HG02610 (cell line): ENCODE measurements around the gene EPHA2.

Source experiments
- ATAC-seq: cut with Tn5 transposase; IDR thresholded peaks from one replicate; pipeline ENCODE4 v1.9.1; 2021; ENCODE audit warnings: mild to moderate bottlenecking, moderate library complexity; ENCODE audit not compliant: unreplicated experiment

The EPHA2 gene

GRCh38 chr1:16184557-16185303 is 28.9 kb upstream of the EPHA2 start:
- no peak for ATAC-seq

GRCh38 chr1:16183765-16184556 is 28.1 kb upstream of the EPHA2 start:
- ATAC-seq: no peak

GRCh38 chr1:16183179-16183578 is 27.3 kb upstream of the EPHA2 start:
- no peak for ATAC-seq

- ATAC-seq: no peak
Measured at GRCh38 chr1:16181887-16182719, 26.2 kb upstream of the EPHA2 start.

GRCh38 chr1:16180291-16180824 is 24.5 kb upstream of the EPHA2 start:
- no peak for ATAC-seq

- ATAC-seq: no peak
Measured at GRCh38 chr1:16178596-16179497, 23.0 kb upstream of the EPHA2 start.

- no peak for ATAC-seq
Measured at GRCh38 chr1:16177306-16177705, 21.4 kb upstream of the EPHA2 start.

GRCh38 chr1:16176653-16177052 is 20.8 kb upstream of the EPHA2 start:
- no peak for ATAC-seq

- ATAC-seq: no peak
Measured at GRCh38 chr1:16175610-16176553, 20.0 kb upstream of the EPHA2 start.

GRCh38 chr1:16174886-16175598 is 19.2 kb upstream of the EPHA2 start:
- no peak for ATAC-seq

GRCh38 chr1:16174261-16174868 is 18.5 kb upstream of the EPHA2 start:
- ATAC-seq: no peak

- ATAC-seq: no peak
Measured at GRCh38 chr1:16173447-16174260, 17.8 kb upstream of the EPHA2 start.

- no peak for ATAC-seq
Measured at GRCh38 chr1:16172964-16173446, 17.1 kb upstream of the EPHA2 start.

- ATAC-seq: no peak
Measured at GRCh38 chr1:16172218-16172830, 16.5 kb upstream of the EPHA2 start.

GRCh38 chr1:16171314-16172151 is 15.7 kb upstream of the EPHA2 start:
- no peak for ATAC-seq

GRCh38 chr1:16170283-16170673 is 14.4 kb upstream of the EPHA2 start:
- ATAC-seq: no peak
